ENCODE measurements around the gene SLC52A1.

- TF ChIP-seq ESRRA (IDR thresholded peaks at IDR 0.05; ENCODE audit: low read length) (no peak), CTCF (IDR thresholded peaks at IDR 0.05 in 2 of 3, conservative IDR thresholded peaks at IDR 0.05 in 1 of 3; ENCODE audit: control insufficient read depth in 2 of 3, extremely low read depth in 1 of 3, insufficient read depth in 1 of 3, low read depth in 3 of 3, low read length in 3 of 3) (no peak), BCLAF1 (IDR thresholded peaks at IDR 0.05) (no peak), SIX5 (IDR thresholded peaks at IDR 0.05; ENCODE audit: low read depth, low read length, severe bottlenecking) (no peak), E2F4 (IDR thresholded peaks at IDR 0.05; ENCODE audit: low read depth, low read length) (no peak), POLR2A (IDR thresholded peaks at IDR 0.05; ENCODE audit: low read depth, low read length) (no peak), HDAC6 (IDR thresholded peaks at IDR 0.05; ENCODE audit: unreplicated experiment) (no peak), PBX3 (IDR thresholded peaks at IDR 0.05; ENCODE audit: insufficient replicate concordance, low read depth, low read length) (no peak)
Measured at GRCh38 chr17:5033352-5034015, 1.7 kb downstream of the SLC52A1 start.
